ENCODE measurements around the gene KCTD17. TPM values are rescaled to one million over a fixed set of nuclear protein-coding genes. Genes with fewer than 3 reads are reported as not detected.
A peak's percentile ranks its signal among the peaks of the same experiment; 100 is the strongest.

The KCTD17 gene
- total RNA-seq, 4 donors from 2014 or later = 1.8 to 3.3 (median 2.6) TPM

- Histone ChIP-seq H3K4me3 (no peak overlapping the region), H3K27me3 (no peaks in the 10 kb centered on the region), H3K4me1 (peaks cover 24 to 32% of the 10 kb centered on the region in 2 donors), H3K36me3 (no peaks in the 10 kb centered on the region), H3K27ac (no peak overlapping the region), H3K9me3 (no peaks in the 10 kb centered on the region)
- in situ Hi-C loops (cut with MboI; ENCODE audit: low sequenced_read_pairs in 4 of 4) = no loop called here
- DNase-seq = no peak
- intact Hi-C loops (cut with DNase I; ENCODE audit: low total_unique reads) = no loop called here
- no peak for TF ChIP-seq POLR2A (IDR thresholded peaks at IDR 0.05)
- TF ChIP-seq, protein P1, sequence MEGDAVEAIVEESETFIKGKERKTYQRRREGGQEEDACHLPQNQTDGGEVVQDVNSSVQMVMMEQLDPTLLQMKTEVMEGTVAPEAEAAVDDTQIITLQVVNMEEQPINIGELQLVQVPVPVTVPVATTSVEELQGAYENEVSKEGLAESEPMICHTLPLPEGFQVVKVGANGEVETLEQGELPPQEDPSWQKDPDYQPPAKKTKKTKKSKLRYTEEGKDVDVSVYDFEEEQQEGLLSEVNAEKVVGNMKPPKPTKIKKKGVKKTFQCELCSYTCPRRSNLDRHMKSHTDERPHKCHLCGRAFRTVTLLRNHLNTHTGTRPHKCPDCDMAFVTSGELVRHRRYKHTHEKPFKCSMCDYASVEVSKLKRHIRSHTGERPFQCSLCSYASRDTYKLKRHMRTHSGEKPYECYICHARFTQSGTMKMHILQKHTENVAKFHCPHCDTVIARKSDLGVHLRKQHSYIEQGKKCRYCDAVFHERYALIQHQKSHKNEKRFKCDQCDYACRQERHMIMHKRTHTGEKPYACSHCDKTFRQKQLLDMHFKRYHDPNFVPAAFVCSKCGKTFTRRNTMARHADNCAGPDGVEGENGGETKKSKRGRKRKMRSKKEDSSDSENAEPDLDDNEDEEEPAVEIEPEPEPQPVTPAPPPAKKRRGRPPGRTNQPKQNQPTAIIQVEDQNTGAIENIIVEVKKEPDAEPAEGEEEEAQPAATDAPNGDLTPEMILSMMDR (IDR thresholded peaks at IDR 0.05 in 4 of 5, conservative IDR thresholded peaks at IDR 0.05 in 1 of 5) = no peak
- ATAC-seq = no peak
Measured at GRCh38 chr22:37015587-37015878, 36.0 kb upstream of the KCTD17 start.

GRCh38 chr22:37016134-37016910, 35.2 kb upstream of the KCTD17 start:
- DNase-seq (no peak), ATAC-seq (no peak)
- Histone ChIP-seq H3K9me3 (no peaks in the 10 kb centered on the region), H3K27ac (no peak overlapping the region), H3K36me3 (no peaks in the 10 kb centered on the region), H3K27me3 (no peaks in the 10 kb centered on the region), H3K4me1 (peaks cover 29 to 32% of the 10 kb centered on the region in 2 donors), H3K4me3 (no peak overlapping the region)
- intact Hi-C loops (cut with DNase I; ENCODE audit: low total_unique reads) (no loop called here), in situ Hi-C loops (cut with MboI; ENCODE audit: low sequenced_read_pairs in 4 of 4) (no loop called here)
- no peak for TF ChIP-seq POLR2A (IDR thresholded peaks at IDR 0.05)
- TF ChIP-seq, protein P1 (IDR thresholded peaks at IDR 0.05 in 4 of 5, conservative IDR thresholded peaks at IDR 0.05 in 1 of 5) = no peak

- Histone ChIP-seq H3K27ac (no peak overlapping the region), H3K36me3 (no peaks in the 10 kb centered on the region), H3K4me3 (no peak overlapping the region), H3K4me1 (peaks cover 27 to 29% of the 10 kb centered on the region in 2 donors), H3K9me3 (no peaks in the 10 kb centered on the region), H3K27me3 (no peaks in the 10 kb centered on the region)
- intact Hi-C loops (cut with DNase I; ENCODE audit: low total_unique reads) (no loop called here), in situ Hi-C loops (cut with MboI; ENCODE audit: low sequenced_read_pairs in 4 of 4) (no loop called here)
- TF ChIP-seq, protein P1 (IDR thresholded peaks at IDR 0.05 in 4 of 5, conservative IDR thresholded peaks at IDR 0.05 in 1 of 5) = no peak
- TF ChIP-seq POLR2A (IDR thresholded peaks at IDR 0.05) = no peak
- ATAC-seq = no peak
- DNase-seq = no peak
Measured at GRCh38 chr22:37017356-37017755, 34.2 kb upstream of the KCTD17 start.

GRCh38 chr22:37018086-37018814, 33.3 kb upstream of the KCTD17 start:
- H3K27ac ChIP-seq = peak overlapping the region; percentile 85 to 99 (median 92)
- peak in 1 of 2 donors; percentile 28 for DNase-seq
- intact Hi-C loops (cut with DNase I; ENCODE audit: low total_unique reads) (loop anchor here (2.0 kb wide), 1 partner anchor 39 kb away; no protein-coding TSS in a partner anchor), in situ Hi-C loops (cut with MboI; ENCODE audit: low sequenced_read_pairs in 4 of 4) (no loop called here)
- no peak for TF ChIP-seq POLR2A (IDR thresholded peaks at IDR 0.05)
- TF ChIP-seq, protein P1 (IDR thresholded peaks at IDR 0.05 in 4 of 5, conservative IDR thresholded peaks at IDR 0.05 in 1 of 5) = no peak
- no peaks in the 10 kb centered on the region for H3K27me3 ChIP-seq
- H3K4me3 ChIP-seq = peak overlapping the region; percentile 74 to 85 (median 78)
- H3K9me3 ChIP-seq = no peaks in the 10 kb centered on the region
- peaks cover 23 to 33% of the 10 kb centered on the region in 2 donors for H3K4me1 ChIP-seq
- ATAC-seq = peak in 1 of 2 donors; percentile 16
- no peaks in the 10 kb centered on the region for H3K36me3 ChIP-seq
